Measurements from ENCODE around the gene NBDY.

GRCh38 chrX:56787734-56788152 lies 58.7 kb downstream of the NBDY start:
- TF ChIP-seq, protein P1, sequence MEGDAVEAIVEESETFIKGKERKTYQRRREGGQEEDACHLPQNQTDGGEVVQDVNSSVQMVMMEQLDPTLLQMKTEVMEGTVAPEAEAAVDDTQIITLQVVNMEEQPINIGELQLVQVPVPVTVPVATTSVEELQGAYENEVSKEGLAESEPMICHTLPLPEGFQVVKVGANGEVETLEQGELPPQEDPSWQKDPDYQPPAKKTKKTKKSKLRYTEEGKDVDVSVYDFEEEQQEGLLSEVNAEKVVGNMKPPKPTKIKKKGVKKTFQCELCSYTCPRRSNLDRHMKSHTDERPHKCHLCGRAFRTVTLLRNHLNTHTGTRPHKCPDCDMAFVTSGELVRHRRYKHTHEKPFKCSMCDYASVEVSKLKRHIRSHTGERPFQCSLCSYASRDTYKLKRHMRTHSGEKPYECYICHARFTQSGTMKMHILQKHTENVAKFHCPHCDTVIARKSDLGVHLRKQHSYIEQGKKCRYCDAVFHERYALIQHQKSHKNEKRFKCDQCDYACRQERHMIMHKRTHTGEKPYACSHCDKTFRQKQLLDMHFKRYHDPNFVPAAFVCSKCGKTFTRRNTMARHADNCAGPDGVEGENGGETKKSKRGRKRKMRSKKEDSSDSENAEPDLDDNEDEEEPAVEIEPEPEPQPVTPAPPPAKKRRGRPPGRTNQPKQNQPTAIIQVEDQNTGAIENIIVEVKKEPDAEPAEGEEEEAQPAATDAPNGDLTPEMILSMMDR (IDR thresholded peaks at IDR 0.05; ENCODE audit: extremely low read depth in 1 of 2, insufficient read depth in 1 of 2, low read depth in 1 of 2, low read length in 2 of 2) = no peak
- no peak for TF ChIP-seq FOS (IDR thresholded peaks at IDR 0.05; ENCODE audit: borderline replicate concordance, insufficient read depth, low read length)
